H9 (cell line): ENCODE measurements around the gene CTDSPL. TPM values are rescaled to one million over a fixed set of nuclear protein-coding genes. Genes with fewer than 3 reads are reported as not detected.

Experiments
- DNase-seq: peaks from one replicate; pipeline ENCODE4 v3.0.0-alpha.2; 2017
- H2AFZ ChIP-seq: one replicate; pipeline ENCODE4 v1.6.1; 2013; ENCODE audit warnings: mild to moderate bottlenecking, low read length, control low read depth, moderate library complexity
- H2AK5ac ChIP-seq: 2 replicates; pipeline ENCODE4 v1.6.1; 2013; ENCODE audit warnings: low read length, control low read depth, mixed read lengths; ENCODE audit not compliant: insufficient read length
- H2BK120ac ChIP-seq: one replicate; pipeline ENCODE4 v1.6.1; 2013; ENCODE audit warnings: low read depth, mild to moderate bottlenecking, low read length, control low read depth, inconsistent platforms; ENCODE audit not compliant: poor library complexity, severe bottlenecking
- H2BK12ac ChIP-seq: 2 replicates; pipeline ENCODE4 v1.6.1; 2013; ENCODE audit warnings: low read length, control low read depth, mixed read lengths, low read depth; ENCODE audit not compliant: insufficient read length
- H2BK15ac ChIP-seq: 2 replicates; pipeline ENCODE4 v1.6.1; 2013; ENCODE audit warnings: low read depth, low read length, control low read depth
- H2BK20ac ChIP-seq: one replicate; pipeline ENCODE4 v1.6.1; 2013; ENCODE audit warnings: low read depth, mild to moderate bottlenecking, low read length, control low read depth, inconsistent platforms; ENCODE audit not compliant: poor library complexity, severe bottlenecking
- H2BK5ac ChIP-seq: 2 replicates; pipeline ENCODE4 v1.6.1; 2013; ENCODE audit warnings: low read length, control low read depth, mixed read lengths; ENCODE audit not compliant: insufficient read length
- H3K14ac ChIP-seq: 2 replicates; pipeline ENCODE4 v1.6.1; 2013; ENCODE audit warnings: low read length, control low read depth; ENCODE audit not compliant: insufficient read depth
- H3K18ac ChIP-seq: 2 replicates; pipeline ENCODE4 v1.6.1; 2013; ENCODE audit warnings: low read depth, mild to moderate bottlenecking, mixed read lengths, low read length, control low read depth; ENCODE audit not compliant: insufficient read length
- H3K23ac ChIP-seq: 2 replicates; pipeline ENCODE4 v1.6.1; 2013; ENCODE audit warnings: low read length, control low read depth, mixed read lengths, low read depth; ENCODE audit not compliant: insufficient read length
- H3K23me2 ChIP-seq: 2 replicates; pipeline ENCODE4 v1.6.1; 2013; ENCODE audit warnings: low read depth, mild to moderate bottlenecking, mixed read lengths, low read length, control low read depth; ENCODE audit not compliant: insufficient read length, poor library complexity, severe bottlenecking
- H3K27ac ChIP-seq: 2 replicates; pipeline ENCODE4 v1.5.1; 2013; ENCODE audit warnings: low read length, control low read depth, mixed read lengths, low read depth; ENCODE audit not compliant: insufficient read length
- H3K27me3 ChIP-seq: 2 replicates; pipeline ENCODE4 v1.6.1; 2013; ENCODE audit warnings: low read length, control low read depth, inconsistent platforms; ENCODE audit not compliant: insufficient read depth
- H3K4ac ChIP-seq: 2 replicates; pipeline ENCODE4 v1.6.1; 2013; ENCODE audit warnings: low read depth, mild to moderate bottlenecking, control low read depth, inconsistent platforms, low read length, moderate library complexity
- H3K4me1 ChIP-seq: 2 replicates; pipeline ENCODE4 v1.6.1; 2013; ENCODE audit warnings: low read length, control low read depth, inconsistent platforms; ENCODE audit not compliant: insufficient read depth
- H3K4me2 ChIP-seq: 2 replicates; pipeline ENCODE4 v1.6.1; 2013; ENCODE audit warnings: low read length, control low read depth, mixed read lengths; ENCODE audit not compliant: insufficient read length, insufficient read depth
- H3K56ac ChIP-seq: 2 replicates; pipeline ENCODE4 v1.6.1; 2013; ENCODE audit warnings: low read depth, mild to moderate bottlenecking, mixed read lengths, low read length, control low read depth; ENCODE audit not compliant: insufficient read length
- H3K79me1 ChIP-seq: 2 replicates; pipeline ENCODE4 v1.6.1; 2013; ENCODE audit warnings: low read depth, mild to moderate bottlenecking, moderate library complexity, low read length, control low read depth, inconsistent platforms; ENCODE audit not compliant: insufficient read depth, poor library complexity, severe bottlenecking
- H3K79me2 ChIP-seq: 2 replicates; pipeline ENCODE4 v1.6.1; 2013; ENCODE audit warnings: low read length, control low read depth, inconsistent platforms; ENCODE audit not compliant: insufficient read depth
- H3K9ac ChIP-seq: 2 replicates; pipeline ENCODE4 v1.6.1; 2013; ENCODE audit warnings: low read length, control low read depth, mixed read lengths; ENCODE audit not compliant: insufficient read length; ENCODE audit errors: extremely low read depth
- H3K9me3 ChIP-seq: one replicate; pipeline ENCODE4 v1.6.1; 2013; ENCODE audit warnings: low read depth, low read length, inconsistent platforms; ENCODE audit not compliant: control insufficient read depth
- H3T11ph ChIP-seq: one replicate; pipeline ENCODE4 v1.6.1; 2013; ENCODE audit warnings: mild to moderate bottlenecking, low read length, control low read depth, inconsistent platforms
- H4K20me1 ChIP-seq: one replicate; pipeline ENCODE4 v1.6.1; 2013; ENCODE audit not compliant: control insufficient read depth, insufficient read length, insufficient read depth
- H4K5ac ChIP-seq: 2 replicates; pipeline ENCODE4 v1.6.1; 2013; ENCODE audit warnings: low read depth, mild to moderate bottlenecking, mixed read lengths, low read length, control low read depth; ENCODE audit not compliant: insufficient read length
- H4K8ac ChIP-seq: replicated peaks from 2 replicates; pipeline ENCODE4 v1.6.1; 2013; ENCODE audit warnings: low read length, control low read depth, mixed read lengths, low read depth; ENCODE audit not compliant: insufficient read length
- H4K91ac ChIP-seq: 2 replicates; pipeline ENCODE4 v1.6.1; 2013; ENCODE audit warnings: low read depth, mild to moderate bottlenecking, moderate library complexity, mixed read lengths, low read length, control low read depth; ENCODE audit not compliant: insufficient read length
- H3K27ac Mint-ChIP-seq, 3 experiments: 2 replicates in 2 of 3; 3 replicates in 1 of 3; pipeline ENCODE4 v1.8.0; 2020 to 2021; ENCODE audit warnings: mixed read lengths in 3 of 3, mild to moderate bottlenecking in 1 of 3, moderate library complexity in 1 of 3
- H3K27me3 Mint-ChIP-seq: 2 replicates; pipeline ENCODE4 v1.8.0; 2021; ENCODE audit warnings: low read depth, mild to moderate bottlenecking, moderate library complexity, mixed read lengths
- H3K36me3 Mint-ChIP-seq, 3 experiments: 2 replicates in 2 of 3; 3 replicates in 1 of 3; pipeline ENCODE4 v1.8.0; 2020 to 2021; ENCODE audit warnings: low read depth in 3 of 3, mixed read lengths in 3 of 3; ENCODE audit not compliant: insufficient read depth in 1 of 3
- H3K4me1 Mint-ChIP-seq, 2 experiments: 2 replicates each; pipeline ENCODE4 v1.8.0; 2020; ENCODE audit warnings: mixed read lengths in 2 of 2
- H3K4me3 Mint-ChIP-seq, 2 experiments: 2 replicates in 1 of 2; 3 replicates in 1 of 2; pipeline ENCODE4 v1.8.0; 2020 to 2021; ENCODE audit warnings: mild to moderate bottlenecking in 2 of 2, mixed read lengths in 2 of 2, moderate library complexity in 1 of 2
- H3K9me3 Mint-ChIP-seq, 2 experiments: 2 replicates in 1 of 2; 3 replicates in 1 of 2; pipeline ENCODE4 v1.8.0; 2020; ENCODE audit warnings: mild to moderate bottlenecking in 2 of 2, mixed read lengths in 2 of 2, moderate library complexity in 1 of 2
- CTCF ChIP-seq: fragments of 200-600 bp; sonication (generic); conservative IDR thresholded peaks from 3 replicates; pipeline ENCODE4 v1.8.0; 2021; ENCODE audit warnings: antibody characterized with exemption, mild to moderate bottlenecking
- WGBS: extraction: QIAGEN DNeasy Blood & Tissue Kit; methylation state at CpG from one replicate; pipeline ENCODE4 v1.1.7; 2013; ENCODE audit warnings: missing lambda C conversion rate, low lambda C conversion rate, mixed read lengths; ENCODE audit not compliant: insufficient read length; ENCODE audit errors: extremely low coverage; 5-methylcytosine and 5-hydroxymethylcytosine counted together
- total RNA-seq: library from RNA; stranded (reverse); gene quantifications from 2 replicates; pipeline ENCODE4 v1.2.1, GENCODE V29; 2021

The CTDSPL gene
- total RNA-seq, 1 experiment from 2014 or later, result 20.8 TPM

- Histone ChIP-seq H2BK15ac (no peak overlapping the region), H2AK5ac (no peak overlapping the region), H3K4me1 (no peaks in the 10 kb centered on the region), H3K23ac (no peak overlapping the region), H4K8ac (no peak overlapping the region), H2BK20ac (no peak overlapping the region), H2BK12ac (no peak overlapping the region), H3K79me1 (no peaks in the 10 kb centered on the region), H3K9ac (no peak overlapping the region), H3K4me2 (no peak overlapping the region), H3T11ph (no peak overlapping the region), H2BK120ac (no peak overlapping the region), H4K91ac (no peak overlapping the region), H3K9me3 (no peaks in the 10 kb centered on the region), H4K5ac (no peak overlapping the region), H3K4ac (no peak overlapping the region), H2AFZ (no peak overlapping the region), H2BK5ac (no peak overlapping the region), H3K79me2 (no peaks in the 10 kb centered on the region), H3K23me2 (no peaks in the 10 kb centered on the region), H3K56ac (no peak overlapping the region), H3K18ac (no peak overlapping the region), H3K27me3 (no peaks in the 10 kb centered on the region), H3K14ac (no peak overlapping the region), H4K20me1 (no peaks in the 10 kb centered on the region), H3K27ac (no peak overlapping the region)
- H3K27me3 Mint-ChIP-seq, result peaks cover 3% of the 10 kb centered on the region
- no peaks in the 10 kb centered on the region for H3K36me3 Mint-ChIP-seq
- TF ChIP-seq CTCF, result no peak
- H3K4me1 Mint-ChIP-seq, result no peaks in the 10 kb centered on the region
- H3K27ac Mint-ChIP-seq, result no peak overlapping the region
- WGBS, result no CpG with 5 or more reads among the region's 1 CpG
- no peak for DNase-seq
- H3K9me3 Mint-ChIP-seq, result no peaks in the 10 kb centered on the region
- H3K4me3 Mint-ChIP-seq, result no peak overlapping the region
These were observed 48.3 kb upstream of the CTDSPL start for GRCh38 chr3:37813403-37813802.
